PC-3 (cell line): ENCODE results near the gene ATF6B. TPM values are rescaled to one million over a fixed set of nuclear protein-coding genes. Genes with fewer than 3 reads are reported as not detected.
"Not testable (repeated sequence)": the region's sequence is repeated elsewhere in the genome, so short reads cannot be mapped to it uniquely, and the experiment has no call there.

Experiments
- ATAC-seq: fragments of 200-7000 bp; cut with Tn5 transposase; 2 replicates; pipeline ENCODE4 v1.9.1; 2020; ENCODE audit warnings: mild to moderate bottlenecking, moderate library complexity
- BruUV-seq: library from RNA; stranded (reverse); fragments of 400-500 nt; replicated peaks from 2 replicates; lab custom pipeline; 2021; lab: Mats Ljungman, UMichigan
- CTCF ChIA-PET: fragments of 300-600 bp; sonication (Branson Sonifier 250); formaldehyde crosslinking; loops from one replicate; lab custom pipeline; 2022; ENCODE audit warnings: antibody characterized with exemption; lab: Charles Lee
- POLR2A ChIA-PET: fragments of 300-600 bp; sonication (Branson Sonifier 250); formaldehyde crosslinking; loops from one replicate; lab custom pipeline; 2022; ENCODE audit warnings: antibody characterized with exemption; ENCODE audit not compliant: unreplicated experiment; lab: Charles Lee
- DNase-seq: peaks from one replicate; pipeline ENCODE4 v3.0.0-alpha.2; 2015
- H2AFZ ChIP-seq: fragments of 300-600 bp; sonication (generic); 2 replicates; pipeline ENCODE4 v1.6.0; 2016; ENCODE audit warnings: antibody characterized with exemption, low read length
- H3F3A ChIP-seq: fragments of 300-600 bp; sonication (generic); one replicate; pipeline ENCODE4 v1.6.0; 2017; ENCODE audit warnings: antibody characterized with exemption, low read length, control low read depth, mild to moderate bottlenecking; ENCODE audit not compliant: unreplicated experiment
- H3K27ac ChIP-seq: fragments of 300-600 bp; sonication (generic); 2 replicates; pipeline ENCODE4 v1.5.1; 2016; ENCODE audit warnings: mild to moderate bottlenecking, low read length
- H3K27me3 ChIP-seq: fragments of 300-600 bp; sonication (generic); 2 replicates; pipeline ENCODE4 v1.6.1; 2016; ENCODE audit warnings: low read length, mixed read lengths
- H3K36me3 ChIP-seq: fragments of 300-600 bp; sonication (generic); 2 replicates; pipeline ENCODE4 v1.6.1; 2016; ENCODE audit warnings: low read depth, mixed run types, low read length, mixed read lengths
- H3K4me1 ChIP-seq: fragments of 300-600 bp; sonication (generic); 2 replicates; pipeline ENCODE4 v1.5.1; 2016; ENCODE audit warnings: low read length; ENCODE audit not compliant: insufficient read depth
- H3K4me2 ChIP-seq: fragments of 300-600 bp; sonication (generic); 2 replicates; pipeline ENCODE4 v1.6.0; 2016; ENCODE audit warnings: low read length
- H3K4me3 ChIP-seq: fragments of 300-600 bp; sonication (generic); 2 replicates; pipeline ENCODE4 v1.5.1; 2016; ENCODE audit warnings: mild to moderate bottlenecking, low read length, mixed read lengths
- H3K79me2 ChIP-seq: fragments of 300-600 bp; sonication (generic); 2 replicates; pipeline ENCODE4 v1.6.1; 2017; ENCODE audit warnings: low read length, mixed read lengths
- H3K9ac ChIP-seq: fragments of 300-600 bp; sonication (generic); 2 replicates; pipeline ENCODE4 v1.6.0; 2016; ENCODE audit warnings: mild to moderate bottlenecking, low read length
- H3K9me2 ChIP-seq: fragments of 300-600 bp; sonication (generic); replicated peaks from 2 replicates; pipeline ENCODE4 v1.6.1; 2016; ENCODE audit warnings: mixed run types, low read length, mixed read lengths
- H3K9me3 ChIP-seq: fragments of 300-600 bp; sonication (generic); 2 replicates; pipeline ENCODE4 v1.6.1; 2016; ENCODE audit warnings: low read length, mixed read lengths
- H4K20me1 ChIP-seq: fragments of 300-600 bp; sonication (generic); 2 replicates; pipeline ENCODE4 v1.6.1; 2016; ENCODE audit warnings: low read length, mixed read lengths
- EZH2 ChIP-seq: fragments of 300-600 bp; sonication (generic); IDR thresholded peaks from one replicate; pipeline ENCODE4 v1.6.1; 2017; ENCODE audit warnings: antibody characterized with exemption, mild to moderate bottlenecking, low read length; ENCODE audit not compliant: unreplicated experiment
- EZH2phosphoT487 ChIP-seq: fragments of 300-600 bp; sonication (generic); IDR thresholded peaks from 2 replicates; pipeline ENCODE4 v1.6.1; 2018; ENCODE audit warnings: mild to moderate bottlenecking, antibody characterized with exemption, low read length, borderline replicate concordance
- intact Hi-C: fragments of 100-400 bp; cut with micrococcal nuclease; formaldehyde crosslinking; loops from 2 replicates; pipeline ENCODE4 v1.9.0; 2023
- total RNA-seq: library from RNA; depleted of rRNA; stranded (reverse); fragments of >200 nt; gene quantifications from 2 replicates; pipeline ENCODE4 v1.2.3, GENCODE V29; 2014
- TF ChIP-seq, protein P1 (sequence below): fragments of 300-600 bp; sonication (generic); conservative IDR thresholded peaks from 2 replicates; pipeline ENCODE4 v1.5.1; 2017; ENCODE audit warnings: antibody characterized with exemption, low read depth, mild to moderate bottlenecking, low read length

Gene ATF6B
- total RNA-seq, 1 experiment from 2014 or later, result 33.4 TPM

DNA sequence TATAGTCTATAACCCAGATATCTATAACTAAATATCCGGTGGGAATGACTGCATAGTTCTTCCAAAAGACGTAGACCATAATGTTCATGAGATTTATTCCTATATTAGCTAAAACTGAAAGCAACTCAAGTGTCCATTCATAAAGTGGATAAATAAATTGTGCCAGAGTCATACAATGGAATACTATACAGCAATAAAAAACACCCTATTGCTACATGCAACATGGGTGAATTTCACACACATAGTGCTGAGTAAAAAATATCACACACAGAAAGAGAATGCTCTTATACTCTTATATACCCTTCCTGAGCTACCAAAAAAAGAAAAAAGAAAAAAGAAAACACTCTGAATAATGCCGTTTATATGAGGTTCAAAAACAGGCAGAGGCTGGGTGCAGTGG is 25.8 kb downstream of the ATF6B start:
- ATAC-seq (no peak), DNase-seq (no peak)
- intact Hi-C loops, result no loop called here
- no peak overlapping the region for H3K4me3 ChIP-seq
- no peaks in the 10 kb centered on the region for H3K9me3 ChIP-seq
- ChIA-PET CTCF (no interaction called here), POLR2A (no interaction called here)
- no peaks in the 10 kb centered on the region for H3F3A ChIP-seq
- H4K20me1 ChIP-seq, result no peaks in the 10 kb centered on the region
- H3K79me2 ChIP-seq, result no peaks in the 10 kb centered on the region
- H3K4me2 ChIP-seq, result no peak overlapping the region
- no peaks in the 10 kb centered on the region for H3K9me2 ChIP-seq
- H3K4me1 ChIP-seq, result peaks cover 6% of the 10 kb centered on the region
- no TSS peak for BruUV-seq
- H3K9ac ChIP-seq, result no peak overlapping the region
- H2AFZ ChIP-seq, result no peak overlapping the region
- H3K36me3 ChIP-seq, result no peaks in the 10 kb centered on the region
- TF ChIP-seq, protein P1, sequence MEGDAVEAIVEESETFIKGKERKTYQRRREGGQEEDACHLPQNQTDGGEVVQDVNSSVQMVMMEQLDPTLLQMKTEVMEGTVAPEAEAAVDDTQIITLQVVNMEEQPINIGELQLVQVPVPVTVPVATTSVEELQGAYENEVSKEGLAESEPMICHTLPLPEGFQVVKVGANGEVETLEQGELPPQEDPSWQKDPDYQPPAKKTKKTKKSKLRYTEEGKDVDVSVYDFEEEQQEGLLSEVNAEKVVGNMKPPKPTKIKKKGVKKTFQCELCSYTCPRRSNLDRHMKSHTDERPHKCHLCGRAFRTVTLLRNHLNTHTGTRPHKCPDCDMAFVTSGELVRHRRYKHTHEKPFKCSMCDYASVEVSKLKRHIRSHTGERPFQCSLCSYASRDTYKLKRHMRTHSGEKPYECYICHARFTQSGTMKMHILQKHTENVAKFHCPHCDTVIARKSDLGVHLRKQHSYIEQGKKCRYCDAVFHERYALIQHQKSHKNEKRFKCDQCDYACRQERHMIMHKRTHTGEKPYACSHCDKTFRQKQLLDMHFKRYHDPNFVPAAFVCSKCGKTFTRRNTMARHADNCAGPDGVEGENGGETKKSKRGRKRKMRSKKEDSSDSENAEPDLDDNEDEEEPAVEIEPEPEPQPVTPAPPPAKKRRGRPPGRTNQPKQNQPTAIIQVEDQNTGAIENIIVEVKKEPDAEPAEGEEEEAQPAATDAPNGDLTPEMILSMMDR, result no peak
- TF ChIP-seq EZH2phosphoT487 (no peak), EZH2 (no peak)
- no peaks in the 10 kb centered on the region for H3K27me3 ChIP-seq
- H3K27ac ChIP-seq, result no peak overlapping the region

DNA sequence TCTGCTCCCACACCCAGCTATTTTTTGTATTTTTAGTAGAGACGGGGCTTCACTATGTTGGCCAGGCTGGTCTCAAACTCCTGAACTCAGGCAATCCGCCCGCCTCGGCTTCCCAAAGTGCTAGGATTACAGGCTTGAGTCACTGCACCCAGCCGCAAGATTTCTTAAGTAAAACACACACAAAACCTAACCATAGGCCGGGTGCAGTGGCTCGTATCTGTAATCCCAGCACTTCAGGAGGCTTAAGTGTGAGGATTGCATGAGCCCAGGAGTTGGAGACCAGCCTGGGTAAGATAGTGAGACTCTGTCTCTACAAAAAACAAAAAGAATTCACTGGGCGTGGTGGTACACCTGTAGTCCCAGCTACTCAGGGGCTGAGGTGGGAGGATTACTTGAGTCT is 27.8 kb downstream of the ATF6B start:
- H3K79me2 ChIP-seq, intact Hi-C loops, H3F3A ChIP-seq, H3K36me3 ChIP-seq, CTCF ChIA-PET, H3K4me1 ChIP-seq, H3K9me3 ChIP-seq, ATAC-seq, H4K20me1 ChIP-seq, H3K27ac ChIP-seq, POLR2A ChIA-PET, H3K9ac ChIP-seq, H3K27me3 ChIP-seq, H3K4me2 ChIP-seq, H2AFZ ChIP-seq, H3K4me3 ChIP-seq, H3K9me2 ChIP-seq, BruUV-seq, DNase-seq: not testable (repeated sequence)

DNA sequence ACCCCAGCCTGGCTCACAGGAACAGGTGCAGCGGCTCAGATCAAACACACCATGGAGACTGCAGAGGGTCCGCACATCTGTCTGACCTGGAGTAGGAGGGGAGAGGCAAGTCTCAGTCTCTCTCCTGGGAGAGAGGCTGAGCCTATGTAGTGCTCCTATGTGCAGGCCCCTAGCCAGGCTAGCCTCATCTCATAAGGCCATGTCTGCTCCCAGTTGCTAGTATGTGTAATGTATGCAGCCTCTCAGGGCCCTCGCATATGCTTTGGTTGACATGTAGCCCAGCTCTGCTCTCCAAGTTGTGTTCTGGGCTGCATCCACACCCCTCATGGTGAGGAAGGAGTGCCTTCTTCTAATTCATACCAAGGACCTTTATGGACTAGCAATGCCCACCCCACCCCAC is 30.7 kb downstream of the ATF6B start:
- ChIA-PET POLR2A (no interaction called here), CTCF (interaction anchor here (0.6 kb wide), 1 partner anchor 52 kb away, joined by 3 read pairs; no protein-coding TSS in a partner anchor)
- Histone ChIP-seq H3K9me3 (no peaks in the 10 kb centered on the region), H3K9me2 (no peaks in the 10 kb centered on the region), H3F3A (no peaks in the 10 kb centered on the region), H3K4me3 (no peak overlapping the region), H3K27ac (no peak overlapping the region), H3K79me2 (no peaks in the 10 kb centered on the region), H3K9ac (no peak overlapping the region), H2AFZ (no peak overlapping the region), H3K36me3 (no peaks in the 10 kb centered on the region), H3K4me2 (no peak overlapping the region), H3K4me1 (no peaks in the 10 kb centered on the region), H3K27me3 (no peaks in the 10 kb centered on the region; the same call in 1 of the 2 replicates), H4K20me1 (no peaks in the 10 kb centered on the region)
- no TSS peak for BruUV-seq
- no peak for TF ChIP-seq EZH2phosphoT487
- no peak for TF ChIP-seq EZH2
- TF ChIP-seq, protein P1, result no peak
- DNase-seq (no peak), ATAC-seq (no peak)
- intact Hi-C loops, result no loop called here
